Lung (tissue), 12 donors: ENCODE measurements around the gene C2orf76. TPM values are rescaled to one million over a fixed set of nuclear protein-coding genes. Genes with fewer than 3 reads are reported as not detected.
"Not testable (repeated sequence)": the region's sequence is repeated elsewhere in the genome, so short reads cannot be mapped to it uniquely, and the experiment has no call there.

Experiments used
- ATAC-seq: fragments of 200-7000 bp; cut with Tn5 transposase; one replicate; pipeline ENCODE4 v1.9.1; 2020; ENCODE audit warnings: moderate number of reproducible peaks; ENCODE audit not compliant: insufficient read depth, low FRiP score
- DNase-seq, 3 donors: peaks; one replicate each; pipeline ENCODE4 v3.0.0-alpha.2; 2013 to 2017
- H3K27ac ChIP-seq, 2 donors: one replicate each; pipeline ENCODE4 v1.5.1; 2013; ENCODE audit warnings: mild to moderate bottlenecking in 2 of 2, moderate library complexity in 2 of 2, control low read depth in 1 of 2, inconsistent platforms in 1 of 2, low read depth in 1 of 2, low read length in 1 of 2
- H3K27me3 ChIP-seq, 3 donors: one replicate each; pipeline ENCODE4 v1.5.1; 2013; ENCODE audit warnings: low read length in 2 of 3; ENCODE audit not compliant: control insufficient read depth in 3 of 3, insufficient read depth in 3 of 3
- H3K36me3 ChIP-seq, 4 donors: one replicate each; pipeline ENCODE4 v1.5.1; 2013; ENCODE audit warnings: low read length in 4 of 4, mild to moderate bottlenecking in 1 of 4, moderate library complexity in 1 of 4; ENCODE audit not compliant: control insufficient read depth in 4 of 4, insufficient read depth in 4 of 4
- H3K4me1 ChIP-seq, 5 donors: one replicate each; pipeline ENCODE4 v1.5.1; 2013; ENCODE audit warnings: low read length in 5 of 5, mild to moderate bottlenecking in 2 of 5, moderate library complexity in 1 of 5; ENCODE audit not compliant: control insufficient read depth in 5 of 5, insufficient read depth in 5 of 5
- H3K4me3 ChIP-seq: one replicate; pipeline ENCODE4 v1.5.1; 2013; ENCODE audit warnings: mild to moderate bottlenecking, control low read depth, moderate library complexity
- H3K9ac ChIP-seq, 2 donors: one replicate each; pipeline ENCODE4 v1.5.1; 2013; ENCODE audit warnings: low read length in 2 of 2, control low read depth in 1 of 2; ENCODE audit not compliant: insufficient read depth in 1 of 2
- H3K9me3 ChIP-seq, 4 donors: one replicate each; pipeline ENCODE4 v1.5.1; 2013; ENCODE audit warnings: low read length in 3 of 4, mild to moderate bottlenecking in 1 of 4, moderate library complexity in 1 of 4; ENCODE audit not compliant: control insufficient read depth in 4 of 4, insufficient read depth in 3 of 4
- CTCF ChIP-seq: IDR thresholded peaks from 2 replicates; pipeline ENCODE4 v1.5.1; 2012; ENCODE audit warnings: mild to moderate bottlenecking; ENCODE audit errors: control extremely low read depth, extremely low read depth
- WGBS, 2 donors: extraction: QIAGEN DNeasy Blood & Tissue Kit; methylation state at CpG; one replicate each; pipeline ENCODE4 v1.1.7; 2013; 5-methylcytosine and 5-hydroxymethylcytosine counted together
- polyA plus RNA-seq, 2 donors: library from polyadenylated mRNA; stranded (reverse); fragments of 200-250 nt; gene quantifications; one replicate each; pipeline ENCODE4 v1.2.1, GENCODE V29; 2013
- total RNA-seq, 2 donors: library from RNA; depleted of rRNA in 1 of 2; stranded (reverse); fragments of >200 nt in 1 of 2; gene quantifications; one replicate each; pipeline ENCODE4 v1.2.1, GENCODE V29; 2014 to 2021
- donor health status: control.
- donor health status: control.
- donor health status: Bipolar disorder and iron deficiency.
- donor health status: healthy.
- donor health status: DM: yes; HTN: yes; CAD: no.

C2orf76 gene
- total and polyA plus RNA-seq, 4 donors = 9.1 to 24.6 (median 17.3) TPM

- ATAC-seq = no peak
- H3K9me3 ChIP-seq = peaks cover 0 to 2% (median 0%) of the 10 kb centered on the region in 4 donors
- H3K27me3 ChIP-seq = no peaks in the 10 kb centered on the region
- no peak for TF ChIP-seq CTCF
- 85 to 95% methylated on average over 2 of the region's 2 CpGs for WGBS, 2 donors
- no peak overlapping the region for H3K27ac ChIP-seq
- no peaks in the 10 kb centered on the region for H3K4me1 ChIP-seq
- DNase-seq = no peak
- H3K9ac ChIP-seq = no peak overlapping the region
- H3K4me3 ChIP-seq = no peak overlapping the region
- no peaks in the 10 kb centered on the region for H3K36me3 ChIP-seq
These were observed 38.5 kb upstream of the C2orf76 start for GRCh38 chr2:119405151-119405550.

GRCh38 chr2:119403618-119404017, 37.0 kb upstream of the C2orf76 start:
- not testable (repeated sequence) for ATAC-seq, H3K9me3 ChIP-seq, H3K9ac ChIP-seq, H3K36me3 ChIP-seq, H3K4me1 ChIP-seq, H3K27me3 ChIP-seq, H3K4me3 ChIP-seq, DNase-seq, H3K27ac ChIP-seq
- 87 to 94% methylated on average over 12 of the region's 12 CpGs for WGBS, 2 donors

- no peak for TF ChIP-seq CTCF
- Histone ChIP-seq H3K9ac (no peak overlapping the region), H3K36me3 (no peaks in the 10 kb centered on the region), H3K4me1 (no peaks in the 10 kb centered on the region), H3K9me3 (peaks cover 0 to 2% (median 0%) of the 10 kb centered on the region in 4 donors), H3K27ac (no peak overlapping the region), H3K27me3 (no peaks in the 10 kb centered on the region), H3K4me3 (no peak overlapping the region)
- DNase-seq (no peak), ATAC-seq (peak; percentile 71)
- WGBS, 2 donors = 73 to 88% methylated on average over 10 of the region's 10 CpGs
These were observed 36.3 kb upstream of the C2orf76 start for GRCh38 chr2:119402645-119403560.

GRCh38 chr2:119402106-119402505, 35.5 kb upstream of the C2orf76 start:
- H3K27me3 ChIP-seq = no peaks in the 10 kb centered on the region
- no peak for DNase-seq
- H3K27ac ChIP-seq = no peak overlapping the region
- H3K36me3 ChIP-seq = no peaks in the 10 kb centered on the region
- WGBS, 2 donors = 94 to 96% methylated on average over 5 of the region's 5 CpGs
- no peak overlapping the region for H3K9ac ChIP-seq
- H3K4me3 ChIP-seq = no peak overlapping the region
- peaks cover 0 to 2% (median 0%) of the 10 kb centered on the region in 4 donors for H3K9me3 ChIP-seq
- no peak for ATAC-seq
- TF ChIP-seq CTCF = no peak
- no peaks in the 10 kb centered on the region for H3K4me1 ChIP-seq
